ENCODE measurements around the gene LEMD1. TPM values are rescaled to one million over a fixed set of nuclear protein-coding genes. Genes with fewer than 3 reads are reported as not detected.

LEMD1 gene
- total RNA-seq, 1 experiment from 2014 or later, result 16.7 TPM

DNA sequence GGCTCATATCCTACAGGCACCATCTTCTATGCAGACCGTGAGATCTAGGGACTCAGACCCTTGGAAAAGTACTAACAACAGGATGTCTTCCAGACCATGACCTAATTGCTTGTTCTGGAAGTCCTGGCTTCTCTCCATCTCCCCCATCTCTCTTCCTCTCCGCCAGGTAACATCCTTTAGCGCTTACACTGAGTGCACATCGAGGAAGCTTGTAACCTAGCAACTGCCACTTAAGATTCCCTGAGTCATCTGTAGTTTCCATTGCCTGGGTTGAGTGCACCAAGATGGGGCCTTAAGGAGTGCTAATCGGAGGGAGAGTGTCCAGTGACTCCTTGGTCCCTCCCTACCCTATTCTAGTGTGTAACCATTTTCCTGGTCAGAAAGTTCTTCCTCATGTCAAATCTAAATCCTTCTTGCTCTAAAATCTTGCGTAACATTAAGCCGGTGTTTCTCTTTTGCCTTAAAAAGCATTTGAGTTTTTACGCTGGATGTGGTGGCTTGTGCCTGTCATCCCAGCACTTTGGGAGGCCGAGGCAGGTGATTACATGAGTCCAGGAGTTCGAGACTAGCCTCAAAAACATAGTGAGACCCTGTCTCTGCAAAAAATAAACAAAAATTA, 74.8 kb downstream of the LEMD1 start:
- H3K27me3 ChIP-seq (ENCODE audit: insufficient read depth, low read depth), result peaks cover 13% of the 10 kb centered on the region
- BruUV-seq (replicated peaks), result no TSS peak

DNA sequence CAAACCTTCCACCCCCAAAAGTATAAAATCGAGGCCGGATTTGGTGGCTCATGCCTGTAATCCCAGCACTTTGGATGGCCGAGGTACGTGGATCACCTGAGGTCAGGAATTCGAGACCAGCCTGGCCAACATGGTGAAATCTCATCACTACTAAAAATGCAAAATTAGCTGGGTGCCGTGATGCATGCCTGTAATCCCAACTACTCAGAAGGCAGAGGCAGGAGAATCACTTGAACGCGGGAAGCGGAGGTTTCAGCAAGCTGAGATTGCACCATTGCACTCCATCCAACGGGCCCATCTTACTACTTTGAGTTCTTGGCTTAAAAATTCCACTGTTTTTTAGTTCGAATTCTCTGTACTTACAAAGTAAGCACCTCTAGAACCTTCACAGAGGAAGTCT, 76.1 kb downstream of the LEMD1 start:
- Histone ChIP-seq H3K4me1 (replicated peaks; ENCODE audit: insufficient read depth) (peaks cover 4% of the 10 kb centered on the region), H3K79me2 (ENCODE audit: low read depth) (no peaks in the 10 kb centered on the region), H2AFZ (no peak overlapping the region), H3K4me2 (no peak overlapping the region), H3F3A (ENCODE audit: insufficient read depth, low read depth) (no peaks in the 10 kb centered on the region), H3K9me3 (ENCODE audit: insufficient read depth, low read depth) (no peaks in the 10 kb centered on the region), H4K20me1 (ENCODE audit: insufficient read depth) (no peaks in the 10 kb centered on the region), H3K27ac (no peak overlapping the region), H3K4me3 (no peak overlapping the region), H3K36me3 (ENCODE audit: low read depth) (no peaks in the 10 kb centered on the region), H3K27me3 (ENCODE audit: insufficient read depth, low read depth) (peaks cover 13% of the 10 kb centered on the region), H3K9me2 (ENCODE audit: insufficient read depth) (no peaks in the 10 kb centered on the region)
- intact Hi-C loops (cut with micrococcal nuclease; ENCODE audit: unreplicated experiment), result no loop called here
- DNase-seq, result no peak
- CTCF ChIA-PET, result interaction anchor here (0.7 kb wide), 1 partner anchor 140 kb away, joined by 3 read pairs; no protein-coding TSS in a partner anchor
- BruUV-seq (replicated peaks), result no TSS peak
- POLR2A ChIA-PET (ENCODE audit: unreplicated experiment), result no interaction called here
- TF ChIP-seq, protein P1, sequence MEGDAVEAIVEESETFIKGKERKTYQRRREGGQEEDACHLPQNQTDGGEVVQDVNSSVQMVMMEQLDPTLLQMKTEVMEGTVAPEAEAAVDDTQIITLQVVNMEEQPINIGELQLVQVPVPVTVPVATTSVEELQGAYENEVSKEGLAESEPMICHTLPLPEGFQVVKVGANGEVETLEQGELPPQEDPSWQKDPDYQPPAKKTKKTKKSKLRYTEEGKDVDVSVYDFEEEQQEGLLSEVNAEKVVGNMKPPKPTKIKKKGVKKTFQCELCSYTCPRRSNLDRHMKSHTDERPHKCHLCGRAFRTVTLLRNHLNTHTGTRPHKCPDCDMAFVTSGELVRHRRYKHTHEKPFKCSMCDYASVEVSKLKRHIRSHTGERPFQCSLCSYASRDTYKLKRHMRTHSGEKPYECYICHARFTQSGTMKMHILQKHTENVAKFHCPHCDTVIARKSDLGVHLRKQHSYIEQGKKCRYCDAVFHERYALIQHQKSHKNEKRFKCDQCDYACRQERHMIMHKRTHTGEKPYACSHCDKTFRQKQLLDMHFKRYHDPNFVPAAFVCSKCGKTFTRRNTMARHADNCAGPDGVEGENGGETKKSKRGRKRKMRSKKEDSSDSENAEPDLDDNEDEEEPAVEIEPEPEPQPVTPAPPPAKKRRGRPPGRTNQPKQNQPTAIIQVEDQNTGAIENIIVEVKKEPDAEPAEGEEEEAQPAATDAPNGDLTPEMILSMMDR (conservative IDR thresholded peaks at IDR 0.05), result no peak
- TF ChIP-seq EZH2 (IDR thresholded peaks at IDR 0.05; ENCODE audit: low read depth), result no peak

More for the DNA sequence above, 74.8 kb downstream of the LEMD1 start:
- ChIA-PET CTCF (no interaction called here), POLR2A (ENCODE audit: unreplicated experiment) (interaction anchor here (0.6 kb wide), 1 partner anchor 290 kb away, joined by 13 read pairs; no protein-coding TSS in a partner anchor)
- H3K9me3 ChIP-seq (ENCODE audit: insufficient read depth, low read depth), result no peaks in the 10 kb centered on the region
- H3K79me2 ChIP-seq (ENCODE audit: low read depth), result no peaks in the 10 kb centered on the region
- no peaks in the 10 kb centered on the region for H4K20me1 ChIP-seq (ENCODE audit: insufficient read depth)
- no peak overlapping the region for H3K4me2 ChIP-seq
- intact Hi-C loops (cut with micrococcal nuclease; ENCODE audit: unreplicated experiment), result no loop called here
- no peaks in the 10 kb centered on the region for H3K9me2 ChIP-seq (ENCODE audit: insufficient read depth)
- no peaks in the 10 kb centered on the region for H3K4me1 ChIP-seq (replicated peaks; ENCODE audit: insufficient read depth)
- H3K36me3 ChIP-seq (ENCODE audit: low read depth), result no peaks in the 10 kb centered on the region
- no peaks in the 10 kb centered on the region for H3F3A ChIP-seq (ENCODE audit: insufficient read depth, low read depth)
- no peak overlapping the region for H3K27ac ChIP-seq
- H2AFZ ChIP-seq, result no peak overlapping the region
- TF ChIP-seq, protein P1 (conservative IDR thresholded peaks at IDR 0.05), result no peak
- TF ChIP-seq EZH2 (IDR thresholded peaks at IDR 0.05; ENCODE audit: low read depth), result no peak
- peak in 1 of 2 experiments; percentile 61 for DNase-seq
- H3K4me3 ChIP-seq, result no peak overlapping the region

DNA sequence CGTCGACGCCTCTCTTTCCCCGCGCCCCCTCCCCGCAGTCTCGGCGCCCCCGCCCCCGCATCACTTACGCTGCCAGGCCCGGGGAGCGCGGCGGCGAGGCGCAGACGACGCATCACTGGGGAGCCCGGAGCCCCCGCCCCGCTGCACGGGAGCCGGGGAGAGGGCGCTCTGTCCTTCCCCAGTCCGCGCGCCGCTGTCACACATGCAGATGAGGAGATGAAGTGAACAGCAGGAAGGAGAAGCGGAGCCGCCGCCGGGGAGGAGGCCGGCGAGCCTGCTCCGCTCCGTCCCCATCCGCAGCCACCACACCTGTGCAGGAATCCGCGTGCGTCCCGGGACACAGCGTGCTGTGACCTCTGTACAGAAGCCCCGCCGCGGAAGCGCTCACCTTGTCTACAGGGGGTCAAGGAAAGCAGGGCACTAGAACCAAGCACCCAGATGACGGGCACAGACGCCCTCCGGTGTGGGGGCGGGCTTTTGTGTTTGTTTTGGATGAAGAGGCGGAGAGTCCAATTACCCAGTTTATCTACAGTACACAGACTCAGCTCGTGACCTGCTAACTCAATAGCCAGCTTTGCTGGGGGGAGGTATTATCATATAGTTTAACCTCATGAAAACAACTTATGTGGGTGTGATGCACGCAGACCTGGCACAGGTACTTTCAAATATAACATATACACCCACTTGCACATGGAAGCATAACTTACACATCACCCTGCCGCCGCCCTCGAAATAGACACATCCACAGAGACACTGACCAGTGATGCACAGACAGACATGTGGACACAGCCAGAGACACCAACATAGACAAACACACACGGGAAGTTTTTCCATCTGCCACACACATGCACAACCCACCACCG, 77.6 kb downstream of the LEMD1 start:
- Histone ChIP-seq H3K4me2 (no peak overlapping the region), H3K36me3 (ENCODE audit: low read depth) (no peaks in the 10 kb centered on the region), H4K20me1 (ENCODE audit: insufficient read depth) (no peaks in the 10 kb centered on the region), H3K79me2 (ENCODE audit: low read depth) (no peaks in the 10 kb centered on the region), H3F3A (ENCODE audit: insufficient read depth, low read depth) (no peaks in the 10 kb centered on the region), H3K9me3 (ENCODE audit: insufficient read depth, low read depth) (no peaks in the 10 kb centered on the region), H3K4me1 (replicated peaks; ENCODE audit: insufficient read depth) (peaks cover 8% of the 10 kb centered on the region), H3K4me3 (no peak overlapping the region), H3K9me2 (ENCODE audit: insufficient read depth) (no peaks in the 10 kb centered on the region), H2AFZ (no peak overlapping the region), H3K27ac (no peak overlapping the region), H3K27me3 (ENCODE audit: insufficient read depth, low read depth) (peaks cover 13% of the 10 kb centered on the region)
- POLR2A ChIA-PET (ENCODE audit: unreplicated experiment), result no interaction called here
- TF ChIP-seq, protein P1 (conservative IDR thresholded peaks at IDR 0.05), result no peak
- no peak for TF ChIP-seq EZH2 (IDR thresholded peaks at IDR 0.05; ENCODE audit: low read depth)
- CTCF ChIA-PET, result interaction anchor here (0.6 kb wide), 1 partner anchor 110 kb away, joined by 3 read pairs; no protein-coding TSS in a partner anchor
- intact Hi-C loops (cut with micrococcal nuclease; ENCODE audit: unreplicated experiment), result no loop called here
- no peak for DNase-seq
- no TSS peak for BruUV-seq (replicated peaks)

All from PC-9 (cell line).